Adrenal gland (tissue), 12 donors: ENCODE results near the gene ITGA3. TPM values are rescaled to one million over a fixed set of nuclear protein-coding genes. Genes with fewer than 3 reads are reported as not detected.

Source experiments
- DNase-seq, 7 donors: peaks; one replicate each; pipeline ENCODE4 v3.0.0-alpha.2; 2019 to 2020
- H3K27ac ChIP-seq, 5 donors: fragments of 200-600 bp; sonication (generic) in 4 of 5; 1 replicate in 3 of 5; 2 replicates in 2 of 5; pipeline versions ENCODE4 v1.5.1 to v1.8.0; 2016 to 2020; ENCODE audit warnings: mild to moderate bottlenecking in 1 of 5
- H3K27me3 ChIP-seq: fragments of 200-600 bp; 2 replicates; pipeline ENCODE4 v1.8.0; 2021
- H3K36me3 ChIP-seq, 2 donors: fragments of 200-600 bp; replicated peaks in 1 of 2; 1 replicate in 1 of 2; 2 replicates in 1 of 2; pipeline versions ENCODE4 v1.5.1 to v1.8.0; 2018 to 2022
- H3K4me1 ChIP-seq, 2 donors: fragments of 200-600 bp; replicated peaks in 1 of 2; 1 replicate in 1 of 2; 2 replicates in 1 of 2; pipeline versions ENCODE4 v1.5.1 to v1.8.0; 2018 to 2021
- H3K4me3 ChIP-seq, 4 donors: fragments of 200-600 bp; sonication (generic) in 3 of 4; one replicate each; pipeline ENCODE4 v1.5.1; 2016 to 2018
- H3K9me3 ChIP-seq, 3 donors: fragments of 200-600 bp; sonication (generic) in 1 of 3; replicated peaks in 1 of 3; 1 replicate in 2 of 3; 2 replicates in 1 of 3; pipeline versions ENCODE4 v1.5.1 to v1.8.0; 2016 to 2021
- POLR2A ChIP-seq, 2 donors: fragments of 450-650 bp; IDR thresholded peaks; one replicate each; pipeline ENCODE4 v1.6.1; 2017; ENCODE audit warnings: antibody characterized with exemption in 2 of 2, mild to moderate bottlenecking in 2 of 2, moderate library complexity in 1 of 2
- WGBS, 4 donors: extraction: QIAGEN DNeasy Blood & Tissue Kit in 2 of 4; methylation state at CpG; one replicate each; pipeline versions ENCODE4 v1.1.5 to v1.1.7; 2013 to 2017; 5-methylcytosine and 5-hydroxymethylcytosine counted together
- intact Hi-C, 2 donors: fragments of 100-400 bp; cut with DNase I; formaldehyde crosslinking; loops; one replicate each; pipeline versions ENCODE4 v1.14.1 to v1.15.0; 2022 to 2023
- polyA plus RNA-seq, 3 donors: library from polyadenylated mRNA; stranded (reverse); fragments of 200-250 nt in 2 of 3; fragments of 350-450 nt in 1 of 3; fragmentation: Illumina TruSeq in 1 of 3; extraction: RNeasy Lipid Tissue Mini Kit (QIAGEN cat#74804) in 1 of 3; gene quantifications; one replicate each; pipeline ENCODE4 v1.2.3, GENCODE V29; 2013 to 2014
- total RNA-seq, 9 donors: library from RNA; depleted of rRNA in 4 of 9; stranded (reverse); fragments of >200 nt in 4 of 9; fragments of 120-200 nt in 1 of 9; fragmentation: NEBNext Ultra II Directional in 1 of 9; extraction: Animal tissue kit (Norgen Biotek cat#: 25700) in 1 of 9; gene quantifications; one replicate each; pipeline versions ENCODE4 v1.1.0 to v1.2.4, GENCODE V29; 2013 to 2023
- TF ChIP-seq, protein P1 (sequence below), 6 experiments: fragments of 450-650 bp in 4 of 6; fragments of 200-600 bp in 2 of 6; sonication (generic) in 1 of 6; IDR thresholded peaks; 1 replicate in 5 of 6; 2 replicates in 1 of 6; pipeline versions ENCODE4 v1.5.1 to v1.8.0; 2016 to 2021; ENCODE audit warnings: antibody characterized with exemption in 6 of 6, mild to moderate bottlenecking in 2 of 6, moderate library complexity in 1 of 6
- donor health status: healthy with polysubstance abuse.
- donor health status: Bipolar disorder and iron deficiency.
- donor health status: DM: yes; HTN: yes; CAD: no.
- donor health status: DM: no; HTN: no; CAD: no.
- donor health status: DM: no; HTN: no; CAD: no.
- donor health status: DM: yes; HTN: yes; CAD: no.

Gene ITGA3
- total and polyA plus RNA-seq, 12 donors: 20.9 to 206 (median 131) TPM

DNA sequence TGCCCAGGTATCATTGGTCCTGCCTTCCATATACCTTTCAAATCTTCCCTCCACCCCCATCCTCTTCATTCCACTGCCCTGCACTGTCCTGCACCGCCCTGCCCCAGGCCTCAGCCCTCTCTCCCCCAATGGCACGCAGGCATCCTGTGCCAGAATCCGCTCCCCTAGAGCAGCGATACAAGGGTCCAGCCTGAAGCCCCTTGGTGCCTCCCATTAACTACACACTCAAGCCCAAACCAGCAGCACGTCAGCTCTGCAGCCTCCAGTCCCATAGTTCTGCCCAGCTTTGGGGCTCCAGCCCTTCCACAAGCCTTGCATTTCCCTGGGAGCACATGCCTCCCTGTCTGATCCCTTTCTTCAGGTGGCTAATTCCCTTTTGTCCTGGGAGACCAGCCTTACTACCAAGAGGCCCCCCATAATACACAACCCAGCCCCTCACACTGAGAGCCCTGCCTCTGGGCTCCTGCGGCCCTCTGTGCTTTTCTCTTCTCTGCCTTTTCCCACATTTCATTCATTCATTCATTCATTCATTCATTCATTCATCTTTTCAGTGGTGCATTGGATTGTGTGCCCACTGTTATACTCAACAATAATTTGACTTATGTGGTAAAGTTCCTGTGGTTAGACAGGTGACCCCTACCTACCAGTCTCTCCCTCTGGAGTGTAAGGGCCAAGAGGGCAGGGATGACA, 34.1 kb upstream of the ITGA3 start:
- intact Hi-C loops: no loop called here
- WGBS, 4 donors: 93 to 95% (median 95%) methylated on average over 6 of the region's 6 CpGs
- no peak for DNase-seq
- Histone ChIP-seq H3K27me3 (no peaks in the 10 kb centered on the region), H3K4me1 (peaks cover 0 to under 1% of the 10 kb centered on the region in 2 donors), H3K9me3 (no peaks in the 10 kb centered on the region), H3K36me3 (no peaks in the 10 kb centered on the region), H3K27ac (no peak overlapping the region), H3K4me3 (no peak overlapping the region)
- TF ChIP-seq, protein P1, sequence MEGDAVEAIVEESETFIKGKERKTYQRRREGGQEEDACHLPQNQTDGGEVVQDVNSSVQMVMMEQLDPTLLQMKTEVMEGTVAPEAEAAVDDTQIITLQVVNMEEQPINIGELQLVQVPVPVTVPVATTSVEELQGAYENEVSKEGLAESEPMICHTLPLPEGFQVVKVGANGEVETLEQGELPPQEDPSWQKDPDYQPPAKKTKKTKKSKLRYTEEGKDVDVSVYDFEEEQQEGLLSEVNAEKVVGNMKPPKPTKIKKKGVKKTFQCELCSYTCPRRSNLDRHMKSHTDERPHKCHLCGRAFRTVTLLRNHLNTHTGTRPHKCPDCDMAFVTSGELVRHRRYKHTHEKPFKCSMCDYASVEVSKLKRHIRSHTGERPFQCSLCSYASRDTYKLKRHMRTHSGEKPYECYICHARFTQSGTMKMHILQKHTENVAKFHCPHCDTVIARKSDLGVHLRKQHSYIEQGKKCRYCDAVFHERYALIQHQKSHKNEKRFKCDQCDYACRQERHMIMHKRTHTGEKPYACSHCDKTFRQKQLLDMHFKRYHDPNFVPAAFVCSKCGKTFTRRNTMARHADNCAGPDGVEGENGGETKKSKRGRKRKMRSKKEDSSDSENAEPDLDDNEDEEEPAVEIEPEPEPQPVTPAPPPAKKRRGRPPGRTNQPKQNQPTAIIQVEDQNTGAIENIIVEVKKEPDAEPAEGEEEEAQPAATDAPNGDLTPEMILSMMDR (IDR thresholded peaks at IDR 0.05): no peak
- TF ChIP-seq POLR2A (IDR thresholded peaks at IDR 0.05): no peak

DNA sequence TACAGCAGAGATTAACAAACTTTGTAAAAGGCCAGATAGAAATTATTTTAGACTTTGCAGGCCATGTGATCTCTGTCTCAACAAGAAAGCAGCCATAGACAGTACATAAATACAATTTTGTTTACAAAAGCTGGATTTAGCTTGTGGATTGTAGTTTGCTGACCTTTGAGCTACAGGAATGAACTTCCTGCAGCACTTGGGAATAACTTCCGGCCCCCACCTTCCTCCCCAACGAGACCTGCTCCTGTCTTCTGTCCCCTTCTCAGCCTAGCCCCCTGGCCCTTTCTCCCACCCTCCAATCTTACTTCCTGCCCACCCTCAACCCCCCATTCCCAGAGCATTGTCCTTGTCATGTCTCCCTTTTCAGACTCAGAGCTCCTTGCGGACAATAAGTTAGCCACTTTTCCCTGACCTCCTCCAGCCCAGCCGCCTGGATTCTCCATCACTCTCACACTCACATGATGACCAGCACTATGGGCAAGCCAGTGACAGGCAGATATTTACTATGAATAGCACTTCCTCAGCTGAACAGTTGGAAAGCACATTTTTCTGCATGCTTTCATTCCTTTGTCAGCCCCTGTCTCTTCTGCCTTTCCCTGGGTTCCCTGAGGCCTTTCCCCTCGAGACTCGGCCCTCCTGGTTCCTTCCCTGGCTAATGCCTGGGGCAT, 33.3 kb upstream of the ITGA3 start:
- Histone ChIP-seq H3K9me3 (no peaks in the 10 kb centered on the region), H3K27ac (no peak overlapping the region), H3K4me3 (no peak overlapping the region), H3K4me1 (peaks cover 8% of the 10 kb centered on the region in 2 donors), H3K27me3 (no peaks in the 10 kb centered on the region), H3K36me3 (no peaks in the 10 kb centered on the region)
- intact Hi-C loops: no loop called here
- DNase-seq: no peak
- TF ChIP-seq, protein P1 (IDR thresholded peaks at IDR 0.05): no peak
- TF ChIP-seq POLR2A (IDR thresholded peaks at IDR 0.05): no peak
- whole genome bisulfite sequencing, 4 donors: 52 to 65% (median 56%) methylated on average over 6 of the region's 6 CpGs

DNA sequence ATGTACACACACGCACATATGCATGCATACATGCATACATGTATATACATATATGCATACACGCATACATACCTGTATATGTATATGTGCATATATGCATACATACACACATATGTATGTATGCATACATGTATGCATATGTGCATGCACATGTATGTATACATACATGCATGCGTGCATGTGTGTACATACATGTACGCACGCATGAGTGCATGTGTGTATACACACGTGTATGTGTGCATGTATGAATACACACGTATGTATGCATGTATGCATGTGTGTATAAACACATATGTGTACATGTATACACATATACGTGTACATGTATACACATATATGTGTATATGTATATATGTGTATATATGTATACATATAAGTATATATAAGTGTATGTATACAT, 32.4 kb upstream of the ITGA3 start:
- WGBS, 4 donors: 55 to 70% (median 62%) methylated on average over 8 of the region's 8 CpGs
- Histone ChIP-seq H3K4me3 (no peak overlapping the region), H3K4me1 (peaks cover 12 to 13% of the 10 kb centered on the region in 2 donors), H3K27me3 (no peaks in the 10 kb centered on the region), H3K9me3 (no peaks in the 10 kb centered on the region), H3K36me3 (no peaks in the 10 kb centered on the region), H3K27ac (no peak overlapping the region)
- DNase-seq: no peak
- TF ChIP-seq, protein P1 (IDR thresholded peaks at IDR 0.05): no peak
- TF ChIP-seq POLR2A (IDR thresholded peaks at IDR 0.05): no peak
- intact Hi-C loops: no loop called here

DNA sequence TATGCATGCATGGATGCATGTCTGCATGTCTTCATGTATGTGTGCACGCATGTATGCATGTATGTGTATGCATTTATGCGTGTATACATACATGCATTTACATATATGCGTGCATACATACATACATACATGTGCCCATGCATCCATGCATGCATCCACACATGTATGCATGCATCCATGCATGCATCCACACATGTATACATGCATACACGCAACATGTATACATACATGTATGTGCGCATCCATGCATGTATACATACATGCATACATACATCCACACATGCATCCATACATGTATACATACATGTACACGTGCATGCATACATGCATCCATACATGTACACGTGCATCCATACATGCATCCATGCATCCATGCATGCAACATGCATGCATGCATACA, 31.1 kb upstream of the ITGA3 start:
- Histone ChIP-seq H3K36me3 (no peaks in the 10 kb centered on the region), H3K27ac (no peak overlapping the region), H3K9me3 (no peaks in the 10 kb centered on the region), H3K27me3 (no peaks in the 10 kb centered on the region), H3K4me1 (peaks cover 12 to 13% of the 10 kb centered on the region in 2 donors), H3K4me3 (no peak overlapping the region)
- DNase-seq: no peak
- TF ChIP-seq, protein P1 (IDR thresholded peaks at IDR 0.05): no peak
- TF ChIP-seq POLR2A (IDR thresholded peaks at IDR 0.05): no peak
- intact Hi-C loops: loop anchor here in 1 of 2 donors (5.0 kb wide), 1 partner anchor 47 kb away; no protein-coding TSS in a partner anchor
- 33 to 54% (median 38%) methylated on average over 5 to 7 of the region's 7 CpGs for WGBS, 4 donors
